ENCODE data around the gene HDAC10.

The HDAC10 gene

DNA sequence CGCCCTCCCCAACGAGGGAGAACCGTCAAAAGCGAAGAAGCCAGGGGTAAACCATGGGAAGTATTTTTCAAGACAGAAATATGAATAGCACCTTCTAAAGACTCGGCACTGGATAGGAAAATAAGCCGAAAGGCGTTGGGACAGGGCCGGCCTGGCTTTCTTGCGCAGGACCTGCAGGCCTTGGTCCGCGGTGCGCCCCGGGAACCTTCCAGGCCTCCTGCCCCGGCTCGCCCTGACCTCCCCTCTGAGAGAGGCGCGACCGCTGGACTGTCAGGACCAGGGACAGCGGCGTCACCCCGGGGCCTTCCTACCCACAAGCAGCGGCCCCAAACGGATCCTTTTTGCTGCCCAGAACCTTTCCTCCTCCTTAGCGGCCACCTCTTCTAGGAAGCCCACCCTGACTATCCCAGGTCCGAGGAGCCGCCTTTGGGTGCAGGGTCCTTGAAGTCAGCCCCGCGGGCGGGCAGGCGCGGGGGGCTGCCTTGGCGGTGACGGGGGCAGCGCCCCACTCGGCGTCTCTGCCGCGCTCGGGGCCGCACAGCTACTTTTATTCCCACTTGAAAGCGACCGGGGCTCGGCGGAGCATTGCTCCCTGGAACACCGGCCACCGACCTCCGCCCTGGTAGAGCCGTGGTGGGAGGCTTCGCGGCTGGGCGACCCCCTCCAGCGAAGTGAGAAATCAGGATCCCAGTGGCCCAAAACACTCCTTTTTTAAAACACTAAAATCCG lies 19.8 kb upstream of the HDAC10 start:
- FAIRE-seq: no peak

GRCh38 chr22:50269970-50270665 lies 19.1 kb upstream of the HDAC10 start, which contains the start of gene MAPK11:
TSS of gene MAPK11 (minus strand) at chr22:50270380. CDS start at chr22:50270292, 88 bp downstream.
- FAIRE-seq (no peak), DNase-seq (ENCODE audit: low spot score) (no peak)

More for the DNA sequence above, 19.8 kb upstream of the HDAC10 start:
- DNase-seq (ENCODE audit: low spot score): no peak

DNA sequence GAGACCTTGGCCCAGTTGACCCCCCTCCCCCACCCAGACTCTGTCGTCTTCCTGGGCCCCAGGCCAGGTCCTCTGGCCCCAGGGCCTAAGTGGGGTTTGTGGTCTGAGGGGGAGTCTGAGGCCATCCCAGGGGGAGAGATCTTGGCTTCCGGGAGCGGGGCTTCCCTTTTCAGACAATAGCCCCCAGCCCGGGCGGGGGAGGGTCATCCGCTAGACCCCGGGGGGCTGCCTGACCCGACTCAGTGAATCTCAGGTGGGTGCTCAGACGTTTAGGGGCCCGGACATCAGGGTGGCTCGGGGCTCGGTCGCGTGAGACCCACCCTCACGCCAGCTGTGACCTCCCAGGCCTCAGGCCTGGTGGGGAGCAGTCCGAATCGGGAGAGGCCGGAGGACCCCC lies 18.5 kb upstream of the HDAC10 start:
- DNase-seq (ENCODE audit: low spot score) (no peak), FAIRE-seq (no peak)

- FAIRE-seq: no peak
- DNase-seq (ENCODE audit: low spot score): no peak
Measured at GRCh38 chr22:50268655-50269113, 17.6 kb upstream of the HDAC10 start.

- no peak for FAIRE-seq
Measured at GRCh38 chr22:50267591-50268390, 16.7 kb upstream of the HDAC10 start.

DNA sequence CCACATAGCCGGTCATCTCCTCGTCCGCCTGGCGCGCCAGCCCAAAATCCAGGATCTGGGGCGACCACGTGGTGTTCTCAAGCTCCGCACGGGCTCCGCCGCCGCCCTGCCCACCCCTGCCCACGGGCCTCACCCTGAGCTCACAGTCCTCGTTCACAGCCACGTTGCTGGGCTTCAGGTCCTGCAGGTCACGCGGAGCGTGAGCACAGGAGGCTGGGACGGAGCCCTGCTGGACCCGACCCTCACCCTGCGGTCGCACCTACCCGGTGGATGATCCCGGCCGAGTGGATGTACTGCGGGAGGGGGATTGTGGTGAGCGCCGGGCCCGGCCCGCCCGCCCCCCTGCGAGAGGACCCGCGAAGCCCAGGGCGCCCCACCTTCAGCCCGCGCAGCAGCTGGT lies 15.9 kb upstream of the HDAC10 start:
- FAIRE-seq (no peak), DNase-seq (ENCODE audit: low spot score) (no peak)

More at GRCh38 chr22:50267591-50268390, 16.7 kb upstream of the HDAC10 start:
- no peak for DNase-seq (ENCODE audit: low spot score)

- FAIRE-seq: no peak
- no peak for DNase-seq (ENCODE audit: low spot score)
Measured at GRCh38 chr22:50264946-50265669, 14.0 kb upstream of the HDAC10 start.

- no peak for FAIRE-seq
- no peak for DNase-seq (ENCODE audit: low spot score)
Measured at GRCh38 chr22:50264104-50264745, 13.2 kb upstream of the HDAC10 start.

DNA sequence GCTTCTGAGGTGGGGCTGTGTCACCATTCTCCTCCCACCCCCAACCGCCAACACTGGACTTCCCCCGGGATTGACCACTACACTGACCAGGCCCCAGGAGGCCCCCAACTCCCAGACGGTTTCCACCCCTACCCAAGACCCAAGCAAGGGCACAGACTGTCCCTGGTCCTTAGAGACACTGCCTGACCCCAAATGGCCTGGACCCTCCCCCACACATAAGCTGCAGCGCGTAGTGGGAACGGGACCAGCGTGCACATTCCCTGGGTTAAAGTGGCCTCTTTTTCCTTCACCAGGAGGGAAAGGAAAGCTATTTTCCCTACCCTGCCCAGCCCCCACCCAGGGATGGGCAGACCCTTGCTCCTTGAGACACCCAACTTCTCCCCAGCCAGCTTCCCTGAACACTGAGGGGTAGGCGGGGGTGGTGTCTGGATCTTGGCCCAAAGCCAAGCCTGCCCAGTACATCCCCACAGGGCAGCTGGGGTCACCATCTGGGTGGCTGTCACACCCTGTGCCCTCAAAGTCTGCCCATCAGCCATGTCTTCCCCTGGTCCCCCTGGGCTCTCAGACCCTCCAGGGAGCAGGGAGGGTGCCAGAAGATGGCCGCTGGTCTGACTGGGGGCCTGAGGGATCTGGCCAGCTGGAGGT lies 12.0 kb upstream of the HDAC10 start:
- no peak for FAIRE-seq

DNA sequence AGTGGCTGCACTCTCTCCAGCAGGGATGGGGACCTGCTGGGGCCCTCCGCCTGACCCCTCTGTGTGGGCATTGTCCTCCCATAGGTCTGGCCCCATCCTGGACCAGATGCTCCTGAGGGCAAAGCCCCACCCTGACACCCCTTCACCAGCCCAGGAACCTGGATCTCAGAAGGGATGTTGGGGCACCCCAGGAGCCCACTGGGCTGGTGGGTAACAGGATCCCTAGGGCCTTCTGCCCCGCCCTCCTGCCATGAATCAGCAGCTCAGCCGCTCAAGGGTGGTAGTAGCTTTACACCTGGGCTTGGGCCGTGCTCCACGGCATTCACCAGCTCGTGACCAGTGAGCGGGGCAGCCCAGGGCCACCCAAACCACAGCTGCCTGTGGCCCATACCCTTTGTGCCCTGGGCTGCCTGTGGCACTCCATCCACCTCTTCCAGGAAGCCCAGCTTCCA lies 11.4 kb upstream of the HDAC10 start:
- DNase-seq (ENCODE audit: low spot score) (peak; percentile 30), FAIRE-seq (no peak)

More for the DNA sequence above, 12.0 kb upstream of the HDAC10 start:
- no peak for DNase-seq (ENCODE audit: low spot score)

GRCh38 chr22:50261615-50262459 lies 10.8 kb upstream of the HDAC10 start, which contains the start of gene MAPK12:
TSS of gene MAPK12 (minus strand) at chr22:50261683. CDS start at chr22:50261509, 174 bp downstream.
- no peak for DNase-seq (ENCODE audit: low spot score)
- FAIRE-seq: no peak

DNA sequence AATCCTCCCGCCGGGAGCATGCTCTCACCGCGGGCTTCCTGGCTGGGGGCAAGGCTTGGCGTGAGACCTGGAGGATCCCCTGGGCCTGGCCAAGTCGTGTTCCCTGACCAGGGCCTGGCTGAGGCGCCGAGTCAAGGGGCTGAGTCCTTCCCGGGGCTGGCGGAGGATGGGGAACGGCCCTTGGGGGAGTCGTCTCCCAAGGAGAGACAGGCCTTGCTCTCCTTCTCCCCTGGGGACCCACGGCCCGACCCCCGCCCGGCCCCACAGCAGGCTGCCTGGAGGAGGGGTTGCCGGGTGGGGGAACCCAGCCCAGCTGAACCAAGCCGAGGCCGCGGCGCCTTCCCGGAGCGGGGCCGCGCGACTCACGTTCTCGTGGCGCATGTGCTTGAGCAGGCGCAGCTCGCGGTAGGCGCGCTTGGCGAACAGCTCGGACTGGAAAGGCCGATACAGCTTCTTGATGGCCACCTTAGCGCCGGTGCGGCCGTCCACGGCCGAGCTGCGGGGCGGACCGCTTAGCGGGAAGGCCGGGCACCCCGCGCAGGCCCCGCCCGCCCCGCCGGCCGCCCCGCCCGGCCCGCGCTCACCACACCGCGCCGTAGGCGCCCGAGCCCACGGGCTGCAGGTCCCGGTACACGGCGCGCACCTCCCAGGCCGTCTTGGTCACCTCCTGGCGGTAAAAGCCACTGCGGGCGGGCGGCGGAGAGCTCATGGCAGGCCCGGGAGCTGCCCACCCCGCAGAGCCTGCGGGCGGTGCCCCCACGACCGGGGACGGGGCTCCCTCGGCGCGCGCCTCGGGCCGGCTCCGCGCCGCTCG lies 9.9 kb upstream of the HDAC10 start:
- DNase-seq (ENCODE audit: low spot score): peak; percentile 7
- no peak for FAIRE-seq

- DNase-seq (ENCODE audit: low spot score) (no peak), FAIRE-seq (no peak)
Measured at GRCh38 chr22:50260434-50260800, 9.4 kb upstream of the HDAC10 start.

GRCh38 chr22:50259302-50259701 lies 8.2 kb upstream of the HDAC10 start:
- DNase-seq (ENCODE audit: low spot score): no peak
- no peak for FAIRE-seq

- DNase-seq (ENCODE audit: low spot score) (no peak), FAIRE-seq (no peak)
Measured at GRCh38 chr22:50258361-50259292, 7.6 kb upstream of the HDAC10 start.

GRCh38 chr22:50257451-50258360 lies 6.6 kb upstream of the HDAC10 start:
- FAIRE-seq: no peak
- DNase-seq (ENCODE audit: low spot score): no peak
